DMS79 (cell line): Measurements from ENCODE around the gene EFHD2.
"Not testable (repeated sequence)": the region's sequence is repeated elsewhere in the genome, so short reads cannot be mapped to it uniquely, and the experiment has no call there.

Experiments used
- DNase-seq: peaks from one replicate; lab custom pipeline; 2025; lab: John Stamatoyannopoulos, UW

Gene EFHD2

DNA sequence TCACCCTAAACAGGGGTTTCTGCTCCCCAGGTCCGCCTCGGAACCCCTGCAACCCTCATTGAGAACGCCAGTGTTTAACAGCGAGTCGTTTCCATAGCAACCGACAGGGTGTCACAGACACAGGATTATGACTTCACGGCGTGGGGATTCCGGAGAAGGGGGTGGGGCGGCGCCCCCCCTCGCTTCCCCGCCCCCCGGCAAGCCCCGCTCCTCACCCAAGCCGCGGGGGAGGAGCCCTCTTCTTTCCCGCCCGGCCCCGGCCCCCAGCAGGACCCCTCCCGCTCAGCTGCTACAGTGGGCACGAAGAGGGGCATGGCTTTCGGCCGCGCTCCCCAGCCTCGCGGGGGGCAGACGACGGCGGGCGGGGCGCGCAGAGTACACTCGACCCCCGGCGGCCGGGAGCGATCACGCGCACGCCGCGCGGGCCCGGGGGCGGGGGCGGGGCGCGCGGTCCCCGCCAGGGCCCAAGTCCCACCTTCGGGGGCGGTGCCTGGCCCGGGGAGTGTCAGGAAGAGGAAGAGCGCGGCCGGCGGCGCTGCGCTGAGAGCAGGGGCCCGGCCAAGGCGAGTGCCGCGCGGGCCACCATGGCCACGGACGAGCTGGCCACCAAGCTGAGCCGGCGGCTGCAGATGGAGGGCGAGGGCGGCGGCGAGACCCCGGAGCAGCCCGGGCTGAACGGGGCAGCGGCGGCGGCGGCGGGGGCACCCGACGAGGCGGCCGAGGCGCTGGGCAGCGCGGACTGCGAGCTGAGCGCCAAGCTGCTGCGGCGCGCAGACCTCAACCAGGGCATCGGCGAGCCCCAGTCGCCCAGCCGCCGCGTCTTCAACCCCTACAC, at the start of gene EFHD2:
Gene EFHD2, plus strand, starts transcription at position 501 of the 835 bp plus-strand sequence. Its CDS starts 84 bp downstream, at position 585.
- peak; percentile 55 for DNase-seq

DNA sequence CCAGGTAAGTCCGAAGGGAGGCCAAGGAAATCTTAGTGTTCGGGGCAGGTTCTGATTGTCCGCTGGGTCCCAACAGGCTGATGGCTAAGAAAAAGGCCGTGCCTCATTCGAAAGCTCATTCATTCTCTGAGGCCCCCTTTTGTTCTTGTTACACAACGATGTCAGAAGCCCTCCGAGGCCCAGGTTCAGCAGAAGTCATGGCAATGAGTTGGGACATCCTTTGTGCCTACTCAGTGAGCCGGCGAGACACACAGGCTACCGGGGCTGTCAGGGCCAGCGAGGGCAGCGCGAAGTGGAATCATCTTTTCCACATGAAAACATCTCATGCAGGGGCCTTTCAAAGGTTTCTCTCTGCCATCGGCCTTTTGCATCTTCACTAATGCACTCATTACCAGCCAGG, 49.0 kb upstream of the EFHD2 start:
- DNase-seq, result no peak

- DNase-seq, result no peak
These were observed 47.5 kb upstream of the EFHD2 start for GRCh38 chr1:15362096-15362736.

- DNase-seq, result no peak
These were observed 47.0 kb upstream of the EFHD2 start for GRCh38 chr1:15362737-15363128.

GRCh38 chr1:15364740-15365139, 44.9 kb upstream of the EFHD2 start:
- DNase-seq, result no peak

DNA sequence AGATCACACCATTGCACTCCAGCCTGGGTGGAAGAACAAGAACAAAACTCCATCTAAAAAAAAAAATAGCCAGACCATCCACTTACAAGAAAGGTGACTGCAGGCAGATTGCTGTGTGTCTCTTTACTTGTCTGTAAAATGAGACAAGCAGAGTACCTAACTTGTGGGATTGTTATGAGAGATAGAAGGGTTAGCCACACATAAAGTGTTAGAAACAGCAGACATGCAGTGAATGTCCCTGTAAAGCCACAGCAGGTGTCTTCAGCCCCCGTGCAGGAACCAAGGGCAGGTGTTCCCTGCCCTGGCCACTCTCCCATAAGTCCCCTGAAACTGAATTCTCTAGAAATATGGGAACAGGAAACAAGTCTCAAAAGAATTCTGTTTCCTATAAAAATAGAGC, 40.8 kb upstream of the EFHD2 start:
- DNase-seq, result no peak

- DNase-seq, result no peak
These were observed 39.4 kb upstream of the EFHD2 start for GRCh38 chr1:15370268-15370667.

DNA sequence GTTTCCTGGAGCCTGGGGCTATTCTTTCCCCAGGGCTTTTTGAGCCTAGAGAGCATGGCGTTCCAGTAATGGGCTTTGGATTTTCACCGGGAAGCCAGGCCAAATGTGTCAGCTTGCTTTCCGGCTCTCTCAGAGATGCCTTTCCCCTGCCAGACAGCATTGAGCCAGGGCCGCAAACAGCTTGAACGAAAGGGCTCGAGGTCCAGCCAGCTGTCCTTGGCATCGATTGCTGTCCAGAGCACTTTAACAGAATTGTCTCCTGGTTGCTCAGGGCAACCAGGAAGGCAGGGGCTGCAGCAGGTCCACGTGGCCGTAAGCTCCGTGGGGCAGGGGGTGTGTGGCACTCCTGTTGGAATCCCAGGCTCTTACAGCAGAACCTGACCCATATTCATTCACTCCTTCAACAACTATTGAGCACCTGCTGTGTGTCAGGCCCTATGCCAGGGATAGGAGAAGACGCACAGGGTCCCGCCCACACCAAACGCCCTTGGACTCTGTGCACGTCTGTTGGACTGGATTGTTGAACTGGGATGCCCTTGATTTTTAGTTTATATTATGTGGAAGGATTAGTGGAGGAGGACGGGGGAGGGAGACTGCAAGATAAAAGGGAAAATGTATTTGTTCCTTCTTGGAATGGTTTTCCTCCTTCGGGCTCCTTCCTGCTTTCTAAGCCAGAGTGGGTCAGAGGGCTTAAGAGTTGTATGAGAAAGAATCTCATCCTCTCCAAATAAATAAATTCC, 38.7 kb upstream of the EFHD2 start:
- no peak for DNase-seq

DNA sequence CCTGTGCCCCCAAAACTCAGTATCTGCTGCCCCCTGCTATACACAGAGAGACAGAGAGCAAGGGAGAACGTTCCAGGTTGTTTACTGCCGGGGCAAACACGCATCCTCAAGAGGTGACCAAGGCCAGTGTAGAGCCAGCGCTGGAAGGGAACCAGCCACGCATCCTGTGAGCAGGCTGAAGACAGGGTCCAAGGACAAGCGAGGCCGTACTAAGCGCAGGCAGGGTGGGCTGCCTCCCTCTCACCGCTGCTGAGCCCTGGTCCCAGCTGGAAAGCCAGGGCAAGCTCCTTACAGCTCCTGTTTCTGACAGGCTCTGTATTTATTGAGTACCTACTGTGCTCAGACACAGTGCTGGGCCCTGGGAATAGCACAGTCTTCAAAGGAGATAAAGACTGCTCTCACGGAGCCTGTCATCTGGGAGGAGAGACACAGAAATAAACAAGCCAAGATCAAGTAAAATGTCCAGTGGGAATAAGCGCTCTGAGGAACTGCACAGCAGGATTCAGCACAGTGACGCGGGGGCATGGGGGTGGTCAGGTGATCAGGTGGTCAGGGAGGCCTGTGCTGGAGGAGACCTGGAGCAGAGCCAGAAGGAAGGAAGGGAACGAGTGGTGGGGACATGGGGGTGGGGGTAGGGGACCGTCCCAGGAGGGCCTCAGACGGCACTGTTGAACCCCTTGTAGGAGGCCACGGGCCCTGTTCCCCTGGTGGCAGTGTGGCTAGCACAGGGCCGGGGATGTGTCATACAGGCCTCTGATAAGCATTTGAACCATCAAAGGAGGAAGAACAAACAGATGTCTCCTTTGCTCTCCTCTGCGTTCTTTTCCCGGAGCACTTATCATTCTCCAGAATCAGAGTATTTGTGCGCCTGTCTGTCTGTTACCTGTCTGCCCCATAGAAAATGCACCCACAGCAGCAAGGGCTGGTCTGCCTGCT, 37.8 kb upstream of the EFHD2 start:
- DNase-seq, result no peak

DNA sequence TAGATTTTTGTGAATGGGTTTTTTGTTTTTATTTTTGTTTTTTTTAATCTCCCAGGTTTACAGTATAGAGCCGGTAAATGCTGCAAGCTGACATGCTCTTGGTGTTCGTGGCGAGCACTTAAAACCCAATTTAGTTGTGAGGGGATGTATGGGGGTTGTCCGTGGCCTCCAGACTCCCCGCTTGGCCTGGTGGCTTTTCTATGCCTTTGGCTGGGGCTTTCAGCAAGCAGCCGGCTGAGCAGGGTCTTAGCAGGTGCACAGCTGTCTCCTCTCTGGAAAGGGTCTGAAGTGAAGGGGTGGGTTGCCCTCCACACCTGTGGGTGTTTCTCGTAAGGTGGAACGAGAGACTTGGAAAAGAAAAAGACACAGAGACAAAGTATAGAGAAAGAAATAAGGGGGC, 31.0 kb upstream of the EFHD2 start:
- DNase-seq, result no peak

- DNase-seq, result not testable (repeated sequence)
These were observed 30.5 kb upstream of the EFHD2 start for GRCh38 chr1:15379151-15379550.

GRCh38 chr1:15380601-15381508, 28.8 kb upstream of the EFHD2 start:
- no peak for DNase-seq

DNA sequence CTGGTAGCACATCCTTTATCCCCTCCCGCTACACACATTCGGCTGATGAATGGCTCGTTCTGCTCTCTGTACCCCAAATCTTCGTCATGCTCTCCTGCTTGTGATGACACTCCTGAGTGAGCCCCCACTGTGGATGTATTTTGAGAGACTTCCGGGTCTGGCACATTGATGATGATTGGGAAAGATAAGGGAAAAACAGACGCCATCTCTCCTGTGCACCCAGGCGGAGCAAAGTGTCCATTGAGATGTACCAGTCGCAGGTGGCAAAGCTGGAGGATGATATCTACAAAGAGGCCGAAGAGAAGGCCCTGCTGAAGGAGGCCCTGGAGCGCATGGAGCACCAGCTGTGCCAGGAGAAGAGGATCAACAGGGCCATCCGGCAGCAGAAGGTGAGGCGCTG, 27.9 kb upstream of the EFHD2 start:
- DNase-seq, result no peak

DNA sequence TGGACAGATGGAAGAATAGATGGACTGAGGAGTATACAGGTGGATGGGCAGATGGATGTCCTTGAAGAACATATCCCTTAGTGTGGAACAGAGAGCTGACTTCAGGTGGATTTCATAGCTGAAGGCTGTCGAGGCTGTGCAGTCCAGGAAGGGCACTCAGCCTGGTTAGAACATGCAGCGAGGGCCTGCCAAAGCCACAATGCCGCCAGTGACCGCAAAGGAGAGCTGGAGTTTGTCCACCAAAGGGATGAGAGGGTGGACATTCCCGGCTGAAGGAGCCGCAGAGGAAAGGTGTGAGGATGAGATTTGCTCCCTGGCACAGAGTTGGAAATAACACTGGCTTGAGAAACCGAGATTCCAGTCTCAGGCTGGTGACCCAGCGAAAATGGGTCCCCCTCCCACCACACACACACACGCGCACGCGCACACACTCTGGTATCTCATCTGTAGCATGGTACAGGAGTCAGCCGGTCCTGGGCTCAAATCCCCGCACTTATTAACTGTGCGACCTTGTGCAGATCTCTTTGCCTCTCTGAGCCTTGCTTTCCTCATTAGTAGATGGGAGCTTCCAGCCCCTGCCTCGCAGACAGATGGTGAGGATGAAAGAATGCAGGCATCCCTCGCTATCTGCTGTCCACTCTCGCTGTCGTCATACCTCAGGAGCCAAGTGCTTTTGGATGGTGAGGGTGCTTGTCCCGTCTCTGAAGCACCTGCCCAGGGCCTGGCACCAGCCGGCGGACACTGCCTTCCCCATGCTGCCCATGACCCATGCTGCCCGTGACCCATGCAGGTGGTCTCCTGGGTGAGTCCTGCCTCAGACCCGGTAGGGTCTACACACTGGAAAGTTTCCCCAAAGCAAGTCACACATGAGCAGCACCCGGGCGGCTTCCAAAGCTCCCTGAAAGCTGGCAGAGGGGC, 26.8 kb upstream of the EFHD2 start:
- no peak for DNase-seq

DNA sequence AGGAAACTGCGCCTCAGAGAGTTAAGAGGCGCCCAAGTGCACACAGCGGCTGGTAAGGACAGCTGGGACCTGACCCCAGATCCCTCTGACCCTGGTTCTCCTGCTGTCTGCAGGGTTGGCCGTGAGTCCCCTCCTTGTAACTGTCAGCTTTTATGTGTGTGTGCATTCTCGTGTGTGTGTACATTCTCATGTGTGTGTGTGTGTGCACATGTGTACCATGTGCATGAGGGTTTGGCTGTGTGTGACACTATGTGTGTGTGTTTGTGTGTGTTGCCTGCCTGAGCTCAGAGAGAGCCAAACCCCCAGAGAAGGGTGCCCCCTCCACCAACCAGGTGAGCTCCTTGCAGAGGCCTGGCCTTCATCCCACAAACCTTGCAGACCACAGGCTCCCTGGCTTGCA, 25.9 kb upstream of the EFHD2 start:
- DNase-seq, result no peak

DNA sequence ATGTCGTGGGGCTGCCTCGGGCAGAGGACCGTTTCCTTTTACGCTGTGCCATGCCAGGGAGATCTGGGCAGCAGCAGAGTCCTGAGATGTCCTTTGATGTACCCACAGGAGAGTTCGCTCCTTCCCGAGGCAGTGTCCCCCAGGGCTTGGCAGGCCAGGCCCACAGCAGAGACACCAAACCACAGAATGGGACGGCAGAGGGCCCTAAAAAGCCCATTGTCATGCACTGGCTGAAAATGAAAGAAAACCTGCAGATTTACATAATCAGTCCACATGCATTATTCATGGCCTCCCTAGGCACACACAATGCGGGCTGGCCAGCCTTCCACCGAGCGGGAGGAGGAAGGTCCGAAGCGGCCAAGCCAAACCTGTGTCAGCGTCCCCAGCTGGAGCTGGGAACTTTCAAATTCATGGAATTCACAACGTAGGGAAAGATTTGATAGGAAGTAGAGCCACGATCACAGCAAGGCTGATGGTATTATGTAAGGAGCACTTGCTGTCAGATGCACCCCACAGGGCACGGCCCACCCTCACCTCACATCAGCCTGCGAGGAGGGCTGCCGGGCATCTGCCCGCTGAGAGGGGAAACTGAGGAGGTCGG, 25.3 kb upstream of the EFHD2 start:
- DNase-seq, result no peak

- DNase-seq, result no peak
These were observed 24.3 kb upstream of the EFHD2 start for GRCh38 chr1:15385420-15385819.

DNA sequence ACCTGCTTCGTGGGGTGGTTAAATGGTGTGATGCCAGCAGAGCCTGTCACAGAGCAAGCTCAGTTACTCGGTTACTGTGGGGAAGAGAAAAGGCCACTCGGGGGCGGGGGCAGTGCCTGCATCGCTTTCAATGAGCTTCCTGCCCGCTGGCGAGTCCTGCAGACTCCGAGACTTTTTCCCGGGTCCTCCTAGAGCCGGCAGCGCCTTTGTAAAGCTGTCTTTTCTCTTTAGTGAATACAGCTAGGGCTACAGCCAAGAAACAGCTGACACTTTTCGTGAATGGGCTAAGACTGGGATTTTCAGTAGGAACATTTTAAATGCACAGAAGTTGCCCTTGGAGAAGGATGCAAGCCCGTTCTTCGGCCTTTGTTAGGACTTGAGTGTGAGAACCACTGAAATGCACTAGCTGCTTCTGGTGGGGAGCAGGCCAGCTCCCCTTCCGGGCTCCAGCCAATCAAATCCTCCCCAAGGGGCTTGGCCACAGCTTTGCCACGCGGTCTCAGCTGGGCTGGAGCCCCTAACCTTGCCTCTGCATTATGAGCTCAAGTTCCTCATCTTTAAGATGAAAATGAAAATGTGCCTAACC, 23.4 kb upstream of the EFHD2 start:
- DNase-seq, result no peak
